Smooth muscle cell (in vitro differentiated cells): Measurements from ENCODE around the gene GPR78. TPM values are rescaled to one million over a fixed set of nuclear protein-coding genes. Genes with fewer than 3 reads are reported as not detected.

Experiments used
- DNase-seq: peaks from one replicate; lab custom pipeline; 2025; ENCODE audit not compliant: unreplicated experiment; lab: John Stamatoyannopoulos, UW
- H2AFZ ChIP-seq: fragments of 200-600 bp; sonication (generic); 2 replicates; pipeline ENCODE4 v1.6.0; 2016; ENCODE audit warnings: antibody characterized with exemption, low read depth, mild to moderate bottlenecking
- H3F3A ChIP-seq: fragments of 200-600 bp; sonication (generic); 2 replicates; pipeline ENCODE4 v1.6.0; 2017; ENCODE audit warnings: antibody characterized with exemption, low read depth
- H3K27ac ChIP-seq: fragments of 200-600 bp; sonication (generic); 2 replicates; pipeline ENCODE4 v1.5.1; 2016; ENCODE audit warnings: low read depth, mild to moderate bottlenecking
- H3K27me3 ChIP-seq: fragments of 200-600 bp; sonication (generic); 2 replicates; pipeline ENCODE4 v1.6.1; 2016; ENCODE audit warnings: low read depth, mild to moderate bottlenecking
- H3K36me3 ChIP-seq: fragments of 200-600 bp; sonication (generic); 2 replicates; pipeline ENCODE4 v1.5.1; 2016; ENCODE audit warnings: low read depth
- H3K4me1 ChIP-seq: fragments of 200-600 bp; sonication (generic); 2 replicates; pipeline ENCODE4 v1.5.1; 2016; ENCODE audit warnings: low read depth
- H3K4me2 ChIP-seq: fragments of 200-600 bp; sonication (generic); 2 replicates; pipeline ENCODE4 v1.6.0; 2016; ENCODE audit warnings: mild to moderate bottlenecking
- H3K4me3 ChIP-seq: fragments of 200-600 bp; sonication (generic); 2 replicates; pipeline ENCODE4 v1.5.1; 2016; ENCODE audit warnings: mild to moderate bottlenecking
- H3K79me2 ChIP-seq: fragments of 200-600 bp; sonication (generic); 2 replicates; pipeline ENCODE4 v1.6.0; 2016; ENCODE audit warnings: low read depth, mild to moderate bottlenecking
- H3K9ac ChIP-seq: fragments of 200-600 bp; sonication (generic); 2 replicates; pipeline ENCODE4 v1.6.0; 2016; ENCODE audit warnings: low read depth
- H3K9me3 ChIP-seq: fragments of 200-600 bp; sonication (generic); replicated peaks from 2 replicates; pipeline ENCODE4 v1.5.1; 2016; ENCODE audit warnings: low read depth
- H4K20me1 ChIP-seq: fragments of 200-600 bp; sonication (generic); 2 replicates; pipeline ENCODE4 v1.6.0; 2016; ENCODE audit warnings: low read depth
- CTCF ChIP-seq: fragments of 200-600 bp; sonication (generic); IDR thresholded peaks from 2 replicates; pipeline ENCODE4 v1.5.1; 2017; ENCODE audit warnings: borderline replicate concordance, mild to moderate bottlenecking, antibody characterized with exemption; ENCODE audit not compliant: insufficient read depth, poor library complexity, severe bottlenecking
- WGBS: methylation state at CpG from one replicate; pipeline ENCODE4 v1.1.7; 2016; ENCODE audit warnings: low lambda C conversion rate; 5-methylcytosine and 5-hydroxymethylcytosine counted together
- polyA plus RNA-seq: library from polyadenylated mRNA; unstranded; fragments of >200 nt; fragmentation: Nextera tagmentation; extraction: Ambion mirVana; gene quantifications from 2 replicates; pipeline ENCODE4 v1.2.1, GENCODE V29; 2016
- total RNA-seq: library from RNA; depleted of rRNA; stranded (reverse); fragments of >200 nt; gene quantifications from 2 replicates; pipeline ENCODE4 v1.2.3, GENCODE V29; 2014

Gene GPR78
- total and polyA plus RNA-seq, 2 experiments from 2014 or later, result 0.05 TPM; not detected in 1

- H3K4me3 ChIP-seq, result no peak overlapping the region
- H3F3A ChIP-seq, result peaks cover 6% of the 10 kb centered on the region
- DNase-seq, result no peak
- no peaks in the 10 kb centered on the region for H3K79me2 ChIP-seq
- no peak overlapping the region for H3K27ac ChIP-seq
- TF ChIP-seq CTCF, result no peak
- no peak overlapping the region for H3K9ac ChIP-seq
- H3K9me3 ChIP-seq, result no peaks in the 10 kb centered on the region
- H2AFZ ChIP-seq, result no peak overlapping the region
- no peaks in the 10 kb centered on the region for H3K36me3 ChIP-seq
- no peaks in the 10 kb centered on the region for H3K4me1 ChIP-seq
- WGBS, result 68% methylated on average over 17 of the region's 17 CpGs
- no peaks in the 10 kb centered on the region for H3K27me3 ChIP-seq
- H3K4me2 ChIP-seq, result no peak overlapping the region
- no peaks in the 10 kb centered on the region for H4K20me1 ChIP-seq
Measured at GRCh38 chr4:8556341-8557150, 23.6 kb upstream of the GPR78 start.

- WGBS, result 88% methylated on average over 21 of the region's 21 CpGs
Measured at GRCh38 chr4:8557151-8558076, 22.8 kb upstream of the GPR78 start.

GRCh38 chr4:8558080-8558960 lies 21.9 kb upstream of the GPR78 start:
- no peaks in the 10 kb centered on the region for H3K9me3 ChIP-seq
- H3K9ac ChIP-seq, result no peak overlapping the region
- TF ChIP-seq CTCF, result no peak
- H3K4me3 ChIP-seq, result no peak overlapping the region
- WGBS, result 85% methylated on average over 20 of the region's 21 CpGs
- H3K27ac ChIP-seq, result no peak overlapping the region
- H3K27me3 ChIP-seq, result no peaks in the 10 kb centered on the region
- H3K36me3 ChIP-seq, result no peaks in the 10 kb centered on the region
- H2AFZ ChIP-seq, result no peak overlapping the region
- H3F3A ChIP-seq, result peaks cover 6% of the 10 kb centered on the region
- DNase-seq, result no peak
- no peaks in the 10 kb centered on the region for H4K20me1 ChIP-seq
- no peak overlapping the region for H3K4me2 ChIP-seq
- H3K79me2 ChIP-seq, result no peaks in the 10 kb centered on the region
- no peaks in the 10 kb centered on the region for H3K4me1 ChIP-seq

More at GRCh38 chr4:8557151-8558076, 22.8 kb upstream of the GPR78 start:
- Histone ChIP-seq H3K27me3 (no peaks in the 10 kb centered on the region), H3K4me2 (no peak overlapping the region), H2AFZ (no peak overlapping the region), H3K36me3 (no peaks in the 10 kb centered on the region), H3K79me2 (no peaks in the 10 kb centered on the region), H3K4me3 (no peak overlapping the region), H3K9ac (no peak overlapping the region), H3K4me1 (no peaks in the 10 kb centered on the region), H3F3A (peaks cover 6% of the 10 kb centered on the region), H3K27ac (no peak overlapping the region), H3K9me3 (no peaks in the 10 kb centered on the region), H4K20me1 (no peaks in the 10 kb centered on the region)
- DNase-seq, result no peak
- no peak for TF ChIP-seq CTCF
